ENCODE data around the gene ATP11C.
"Not testable (repeated sequence)": the region's sequence is repeated elsewhere in the genome, so short reads cannot be mapped to it uniquely, and the experiment has no call there.

Gene ATP11C

DNA sequence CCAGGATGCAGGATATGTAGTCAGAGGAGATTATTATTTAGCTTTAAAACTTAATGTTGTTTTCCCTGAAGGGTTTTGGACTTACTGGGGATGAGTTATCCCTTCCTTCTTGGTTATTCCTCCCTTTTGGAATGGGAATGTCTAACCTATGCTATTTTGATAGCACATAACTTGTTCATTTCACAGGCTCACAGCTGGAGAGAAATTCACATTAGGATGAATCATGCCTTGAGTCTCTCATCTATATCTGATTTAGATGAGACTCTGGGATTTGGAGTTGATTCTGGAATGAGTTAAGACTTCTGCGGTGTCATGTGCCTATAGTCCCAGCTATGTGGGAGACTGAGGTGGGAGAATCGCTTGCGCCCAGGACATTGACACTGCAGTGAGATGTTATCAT lies 81.1 kb downstream of the ATP11C start:
- FAIRE-seq = no peak

DNA sequence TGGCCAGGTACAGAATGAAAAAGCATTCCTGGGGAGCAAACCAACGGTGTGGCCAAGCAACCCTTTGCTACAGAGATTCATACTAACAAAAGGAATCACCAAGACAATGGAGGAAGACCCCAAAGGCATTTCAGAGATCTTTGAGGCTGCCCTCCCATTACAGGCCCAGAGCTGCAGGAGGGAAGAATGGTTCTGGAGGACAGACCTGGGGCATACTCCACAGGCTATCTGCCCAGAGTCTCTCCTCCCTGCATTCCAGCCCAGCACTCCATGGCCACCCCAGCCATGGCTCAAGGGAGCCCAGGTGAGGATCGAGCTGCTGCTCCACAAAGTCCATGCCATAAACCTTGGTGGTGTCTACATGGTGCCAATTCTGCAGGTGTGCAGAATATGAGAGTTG lies 81.9 kb downstream of the ATP11C start:
- FAIRE-seq = no peak

DNA sequence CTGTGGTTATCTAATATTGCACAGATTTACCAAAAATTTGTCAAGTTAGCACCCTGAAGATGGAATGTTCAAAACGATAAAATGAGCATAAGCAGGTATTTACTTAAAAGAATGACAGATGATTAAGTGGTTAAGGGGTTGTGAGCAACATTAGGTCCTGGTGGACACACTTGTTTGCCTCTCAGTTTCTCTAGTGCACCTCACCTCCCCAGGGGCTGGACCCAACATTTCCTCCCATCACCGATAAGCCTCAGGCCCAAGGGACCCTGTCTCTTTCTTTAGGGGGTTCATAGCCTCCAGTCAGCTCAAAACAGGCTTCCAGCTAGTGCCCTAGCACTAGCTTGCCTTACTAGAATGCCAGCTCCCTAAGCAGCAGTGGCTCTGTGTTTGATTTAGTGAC lies 88.0 kb downstream of the ATP11C start:
- FAIRE-seq = no peak

DNA sequence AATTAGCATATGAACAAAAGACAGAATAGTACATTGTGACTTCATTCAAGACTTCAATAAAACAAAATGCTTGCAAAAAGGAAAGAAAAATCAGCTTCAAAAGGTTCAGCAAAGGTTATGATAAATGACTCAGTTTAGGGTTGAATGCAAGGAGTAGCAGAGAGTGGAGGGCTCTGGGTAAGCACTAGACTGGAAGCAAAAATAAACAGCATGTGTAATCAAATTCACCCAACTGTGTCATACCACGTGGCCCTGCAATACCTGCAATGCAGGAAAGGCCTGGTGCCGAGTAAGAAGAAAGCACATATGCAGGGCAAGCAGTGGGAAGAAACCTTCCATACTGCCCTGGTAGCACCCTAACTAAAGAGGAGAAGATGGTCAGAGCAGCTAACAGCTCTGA lies 88.7 kb downstream of the ATP11C start:
- no peak for FAIRE-seq

DNA sequence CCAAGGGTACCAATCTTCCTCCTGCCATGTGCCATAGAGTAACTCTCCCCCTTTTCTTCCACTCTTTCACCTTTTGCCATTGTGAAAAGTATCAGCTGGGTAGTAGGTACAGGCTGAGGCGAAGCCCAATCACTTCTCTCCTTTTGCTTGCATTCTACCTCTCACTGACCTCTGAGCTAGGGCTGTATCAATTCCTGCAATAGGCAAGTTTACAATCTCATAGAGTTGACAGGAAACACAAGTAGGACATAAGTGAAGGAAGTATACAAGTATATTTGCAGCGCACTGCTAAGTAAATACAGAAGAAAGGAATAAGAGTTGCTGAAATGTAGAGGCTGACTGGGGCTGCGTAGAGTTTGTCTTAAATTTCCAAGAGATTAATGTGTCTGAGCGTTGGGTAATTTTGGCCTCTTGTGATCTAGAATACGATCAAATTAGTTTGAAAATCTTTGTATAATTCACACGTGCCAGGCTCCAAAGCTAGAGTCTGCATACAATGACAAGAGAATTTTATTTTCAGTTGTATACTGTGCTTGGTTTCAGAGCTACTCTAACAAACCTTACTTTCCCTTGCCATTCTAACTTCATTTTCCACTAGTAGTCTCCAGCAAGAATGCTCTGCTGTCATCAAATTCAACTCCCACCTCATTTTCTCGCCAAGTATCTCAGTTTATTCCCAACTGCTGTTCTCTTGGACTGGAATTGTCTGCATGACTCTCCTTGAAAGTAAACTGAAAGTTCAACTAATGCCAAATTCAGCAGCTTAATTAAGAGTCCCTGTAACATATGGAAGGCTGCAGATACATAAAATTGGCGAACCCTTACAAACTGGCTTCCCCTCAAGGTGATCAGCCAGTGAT lies 90.3 kb downstream of the ATP11C start:
- no peak for FAIRE-seq

DNA sequence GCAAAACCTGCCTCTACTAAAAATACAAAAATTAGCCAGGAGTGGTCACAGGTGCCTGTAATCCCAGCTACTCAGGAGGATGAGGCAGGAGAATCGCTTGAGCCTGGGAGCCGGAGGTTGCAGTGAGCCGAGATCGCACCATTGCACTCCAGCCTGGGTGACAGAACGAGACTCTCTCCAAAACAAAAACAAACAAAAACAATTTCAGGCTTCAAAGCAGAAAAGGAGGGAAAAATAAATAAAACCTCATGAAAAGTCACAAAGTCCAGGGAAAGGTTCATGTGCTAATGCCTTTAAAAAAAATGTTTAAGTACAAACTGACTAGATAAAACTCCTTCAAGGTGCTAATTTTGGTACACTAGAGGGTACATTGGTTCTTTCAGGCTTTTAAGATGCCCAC lies 96.5 kb downstream of the ATP11C start:
- FAIRE-seq = not testable (repeated sequence)

DNA sequence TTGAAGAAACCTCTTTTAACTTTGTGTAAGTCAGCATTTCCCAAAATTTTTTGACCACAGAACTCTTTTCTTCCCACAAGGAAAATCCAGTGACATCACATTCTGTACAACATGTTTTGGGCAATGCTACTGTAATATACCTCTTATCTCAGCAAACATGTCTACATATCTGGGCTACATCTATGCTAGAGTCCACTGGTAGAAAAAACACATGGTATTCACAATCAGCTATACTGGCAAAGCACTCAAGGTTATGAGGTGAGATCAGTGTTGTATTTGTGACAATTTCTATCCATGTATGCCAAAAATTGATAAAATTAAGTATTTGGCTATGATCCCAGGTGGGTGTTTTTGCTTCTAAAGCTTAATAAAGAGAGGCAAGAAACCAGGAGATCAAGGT lies 98.0 kb downstream of the ATP11C start:
- no peak for FAIRE-seq

DNA sequence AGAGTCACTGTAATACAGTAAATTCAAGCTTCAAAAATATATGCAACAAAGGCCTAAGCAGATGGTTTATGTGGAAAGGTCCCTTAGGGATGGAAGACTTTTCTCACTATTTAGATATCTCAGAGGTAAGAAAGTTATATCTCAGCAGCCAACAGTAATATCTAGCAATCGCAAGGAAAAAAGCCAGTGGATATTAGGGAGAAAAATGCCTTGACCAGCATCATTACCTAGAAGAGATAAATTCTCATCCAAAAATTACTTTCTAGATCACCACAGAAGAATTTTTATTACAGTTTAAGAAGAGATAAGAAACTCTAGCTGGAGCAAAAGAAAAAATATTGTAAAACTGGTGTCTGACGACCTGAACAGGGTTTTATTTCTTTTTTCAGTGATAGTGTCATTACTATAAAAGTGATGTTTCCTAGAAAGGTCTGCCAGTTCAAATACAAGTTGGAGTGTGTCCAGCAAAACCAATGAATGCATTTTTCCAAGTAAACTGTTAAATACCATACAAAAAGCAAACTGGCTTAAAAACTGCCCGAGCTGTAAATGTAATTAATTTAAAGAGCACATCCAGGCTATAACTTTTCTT lies 100.0 kb downstream of the ATP11C start:
- no peak for FAIRE-seq

DNA sequence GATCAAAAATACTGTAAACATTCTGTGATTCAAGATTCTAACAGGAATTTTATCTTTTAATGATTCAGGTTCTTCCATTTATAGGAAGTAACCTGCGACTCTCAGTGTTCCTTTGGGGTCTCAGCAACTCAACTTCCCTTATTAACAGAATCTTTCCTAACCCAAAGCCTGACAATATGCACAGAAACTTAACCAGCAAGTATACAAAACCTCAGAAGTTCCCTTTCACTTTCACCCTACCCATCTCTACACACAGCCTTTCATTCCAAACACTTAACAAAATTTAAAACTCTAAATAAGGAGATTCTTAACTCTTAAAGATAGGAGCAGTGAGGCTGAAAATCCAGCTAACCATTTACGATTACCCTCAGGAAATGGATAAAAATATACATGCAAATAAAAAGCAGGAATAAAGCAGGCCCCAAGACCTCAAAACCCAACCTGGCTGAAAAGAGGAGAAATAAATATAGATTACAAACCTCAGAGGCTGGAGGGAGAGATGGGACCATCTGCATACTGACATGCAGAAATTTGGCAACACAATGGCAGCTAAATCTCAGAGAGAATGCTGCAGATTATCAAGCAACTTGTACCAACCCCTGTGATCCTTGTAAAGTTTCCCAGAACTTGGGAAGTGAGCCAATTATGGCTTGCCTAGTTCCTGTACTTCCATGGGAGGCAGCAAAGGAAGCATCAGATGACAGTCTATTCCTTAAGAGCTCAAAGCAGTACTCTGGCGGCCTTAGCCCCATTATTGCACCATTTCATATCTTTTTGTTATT lies 101.0 kb downstream of the ATP11C start:
- no peak for FAIRE-seq

DNA sequence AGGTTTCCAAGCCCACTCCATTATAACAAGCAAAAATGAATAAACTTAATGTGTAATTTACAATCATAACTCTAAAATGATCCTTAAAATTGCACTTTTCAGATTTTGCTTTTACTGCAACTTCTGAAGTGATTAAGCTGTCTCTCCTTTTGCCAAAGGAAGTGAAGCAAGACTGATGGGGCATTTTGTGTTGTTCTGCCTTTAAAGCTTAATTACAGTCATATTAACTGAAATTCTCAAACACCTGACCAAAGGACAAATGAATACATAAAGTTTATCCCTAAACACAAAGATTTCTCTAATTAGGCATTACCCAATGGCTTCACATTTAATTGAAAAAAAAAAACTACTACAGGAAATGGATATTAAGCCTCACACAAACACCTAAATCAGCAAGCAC lies 101.8 kb downstream of the ATP11C start:
- no peak for FAIRE-seq

DNA sequence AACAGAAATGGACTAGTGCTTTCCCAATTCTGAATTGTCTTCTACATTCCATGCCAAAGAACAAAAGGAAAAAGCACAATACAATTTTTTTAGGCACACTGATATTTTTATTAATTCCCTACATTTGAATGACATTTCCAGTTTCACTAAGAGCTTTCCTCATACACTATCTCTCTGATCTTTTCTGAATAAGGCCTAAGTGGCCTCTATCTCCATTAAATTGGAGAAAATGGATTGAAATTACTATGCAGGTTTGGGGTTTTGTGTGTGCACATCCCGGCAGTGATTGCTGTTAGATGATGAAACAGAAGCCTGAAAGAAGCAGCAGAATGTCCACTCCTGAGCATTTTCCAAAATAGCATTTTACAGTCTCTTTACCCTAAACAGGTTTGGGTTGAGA lies 104.0 kb downstream of the ATP11C start:
- FAIRE-seq = no peak

DNA sequence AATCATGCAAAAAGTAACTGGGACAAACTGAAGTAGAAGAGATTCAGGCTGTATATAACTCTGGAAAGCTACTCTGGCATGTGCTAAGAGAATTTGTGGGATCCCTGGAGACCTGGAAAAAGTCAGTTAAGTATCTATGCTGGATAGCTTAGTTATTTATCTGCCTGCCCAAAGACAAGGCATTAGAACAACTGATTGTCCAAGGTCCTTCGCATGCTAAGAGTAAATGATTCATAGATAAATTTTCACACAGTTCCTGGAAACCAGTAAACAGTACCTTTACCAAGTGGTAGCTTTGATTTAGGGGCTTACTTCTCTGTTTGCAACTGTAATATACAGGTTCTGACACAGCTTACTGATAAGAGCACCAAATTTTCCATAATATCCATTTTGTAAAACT lies 104.8 kb downstream of the ATP11C start:
- no peak for FAIRE-seq

DNA sequence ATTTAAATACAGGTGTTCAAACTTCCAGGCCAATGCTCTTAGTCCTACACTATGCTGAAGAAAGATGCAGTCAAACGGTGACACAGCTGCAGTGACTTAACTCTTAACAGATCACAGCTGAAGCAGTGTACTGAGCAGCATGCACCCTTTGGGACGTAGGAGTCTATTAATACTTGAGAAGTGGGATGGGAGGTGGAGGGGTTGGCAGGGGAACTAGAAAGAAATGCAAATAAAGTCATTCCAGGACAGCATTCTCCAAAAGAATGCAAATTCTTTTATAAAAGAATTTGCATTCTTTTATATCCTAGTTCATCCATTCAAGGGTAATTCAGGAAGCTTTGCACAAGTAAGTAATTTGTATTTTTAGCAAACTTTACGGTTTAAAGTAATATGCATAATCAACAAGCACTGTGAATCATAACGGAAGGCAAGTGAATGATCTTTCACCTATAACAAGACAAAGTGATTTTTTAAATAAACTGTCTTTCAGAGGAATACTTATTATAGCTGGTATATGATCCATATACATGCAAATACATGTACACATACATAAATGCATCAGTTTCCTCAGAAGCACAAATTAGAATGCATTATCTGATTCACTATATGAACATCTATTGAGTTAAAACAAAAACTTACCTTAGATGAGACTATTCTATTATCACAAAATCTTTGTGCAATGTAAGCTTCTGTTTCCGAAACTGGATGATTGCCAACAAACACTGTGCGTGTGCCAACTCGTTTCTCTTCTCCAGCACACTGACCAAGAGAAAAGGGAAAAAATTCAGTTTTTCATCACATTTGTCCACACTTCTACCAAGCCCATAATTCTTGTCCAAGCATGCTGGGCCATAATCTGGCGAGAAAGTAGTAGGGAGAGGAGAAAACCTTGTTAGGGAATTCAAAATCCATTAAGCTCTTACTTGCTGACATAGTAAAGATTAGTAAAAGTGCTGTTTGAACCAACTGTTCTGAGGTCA lies 106.5 kb downstream of the ATP11C start:
- no peak for FAIRE-seq

DNA sequence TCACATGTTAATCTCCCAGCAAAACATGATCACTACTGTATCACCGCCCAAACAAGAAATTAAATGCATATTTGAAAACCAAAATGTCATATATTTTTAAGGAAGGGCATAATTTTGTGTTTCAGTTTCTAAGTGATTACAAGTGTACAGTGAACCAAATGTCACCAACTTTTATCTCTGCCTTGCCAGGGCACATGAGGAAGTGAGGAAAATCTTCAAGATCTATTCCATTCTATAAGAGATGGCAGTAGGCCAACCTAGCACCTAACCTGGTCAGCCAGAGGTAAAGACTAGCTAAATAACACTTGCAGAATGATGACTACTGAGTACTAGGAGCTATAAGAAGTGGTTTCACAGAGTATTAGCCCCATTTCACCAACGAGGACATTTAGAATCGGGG lies 107.2 kb downstream of the ATP11C start:
- FAIRE-seq = no peak

DNA sequence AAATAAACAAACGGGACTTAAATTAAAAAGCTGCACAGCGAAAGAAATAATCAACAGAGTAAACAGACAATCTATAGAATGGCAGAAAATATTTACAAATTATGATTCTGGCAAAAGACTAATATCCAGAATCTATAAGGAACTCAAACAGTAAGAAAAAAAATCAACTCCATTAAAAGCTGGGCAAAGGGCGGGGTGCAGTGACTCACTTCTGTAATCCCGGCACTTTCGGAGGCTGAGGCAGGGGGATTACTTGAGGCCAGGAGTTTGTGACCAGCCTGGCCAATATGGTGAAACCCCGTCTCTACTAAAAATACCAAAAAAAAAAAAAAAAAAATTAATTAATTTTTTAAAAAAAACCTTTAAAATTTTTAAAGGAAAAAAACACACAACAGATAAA lies 109.0 kb downstream of the ATP11C start:
- FAIRE-seq = peak; percentile 49

DNA sequence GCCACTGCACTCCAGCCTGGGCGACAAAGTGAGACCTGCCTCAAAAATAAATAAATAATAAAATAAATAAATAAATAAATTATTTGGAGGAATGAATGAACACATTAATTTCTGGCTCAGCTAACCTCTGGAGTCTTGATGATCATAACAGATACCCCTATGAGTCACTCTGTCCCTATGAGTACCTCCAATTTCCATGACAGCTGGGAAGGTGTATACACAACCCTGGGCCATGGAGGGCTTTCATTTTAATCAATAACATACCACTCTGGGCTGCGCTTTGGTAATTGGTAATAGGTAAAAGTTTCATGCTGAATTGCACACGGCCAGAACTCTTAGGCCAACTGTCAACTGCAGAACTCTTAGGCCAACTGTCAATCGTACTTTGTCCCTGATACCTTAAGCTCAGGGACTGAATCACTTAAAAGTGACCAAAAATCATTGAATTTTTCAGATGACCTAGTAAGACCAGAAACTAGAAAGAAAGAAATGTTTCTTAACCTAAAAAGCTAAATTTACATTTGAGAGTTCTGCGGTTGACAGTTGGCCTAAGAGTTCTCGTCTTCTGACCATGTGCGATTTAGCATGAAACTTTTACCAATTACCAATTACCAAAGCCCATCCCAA lies 112.4 kb downstream of the ATP11C start:
- no peak for FAIRE-seq

DNA sequence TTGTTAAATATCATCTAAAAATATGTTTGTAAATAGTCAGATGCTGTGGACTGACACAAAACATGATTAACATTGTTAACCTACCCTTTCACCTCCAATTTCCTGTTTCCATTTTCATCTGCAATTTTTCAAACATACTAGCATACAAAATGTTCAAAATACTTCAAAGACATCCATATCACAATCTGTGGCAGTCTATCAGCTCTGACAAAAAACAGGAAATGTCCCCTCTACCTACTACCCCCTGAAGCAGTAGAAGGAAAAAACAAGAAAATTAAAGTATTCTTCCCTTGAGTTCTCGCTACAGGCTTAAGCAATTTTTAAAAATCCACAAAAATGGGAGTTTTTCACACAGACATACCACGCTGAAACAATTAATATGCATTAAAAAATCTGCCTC lies 116.6 kb downstream of the ATP11C start:
- no peak for FAIRE-seq

DNA sequence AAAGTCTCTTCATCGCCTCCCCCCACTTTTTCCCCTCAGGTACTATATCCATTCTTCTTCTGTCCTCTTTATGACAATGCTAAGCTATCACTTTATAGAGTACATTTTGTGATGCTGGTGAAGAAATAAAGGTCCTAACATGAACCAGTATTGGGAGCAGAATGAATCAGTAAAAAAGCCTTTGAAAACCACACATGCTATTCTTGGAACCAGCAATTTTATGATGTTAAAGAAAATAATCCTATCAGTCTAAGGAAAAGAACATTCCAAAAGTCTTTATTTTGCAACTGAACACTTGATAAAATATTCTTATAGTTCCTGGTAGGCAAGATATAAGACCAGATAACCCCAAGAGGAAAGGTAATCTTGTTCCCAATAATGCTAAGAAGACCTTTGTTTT lies 117.1 kb downstream of the ATP11C start:
- no peak for FAIRE-seq

DNA sequence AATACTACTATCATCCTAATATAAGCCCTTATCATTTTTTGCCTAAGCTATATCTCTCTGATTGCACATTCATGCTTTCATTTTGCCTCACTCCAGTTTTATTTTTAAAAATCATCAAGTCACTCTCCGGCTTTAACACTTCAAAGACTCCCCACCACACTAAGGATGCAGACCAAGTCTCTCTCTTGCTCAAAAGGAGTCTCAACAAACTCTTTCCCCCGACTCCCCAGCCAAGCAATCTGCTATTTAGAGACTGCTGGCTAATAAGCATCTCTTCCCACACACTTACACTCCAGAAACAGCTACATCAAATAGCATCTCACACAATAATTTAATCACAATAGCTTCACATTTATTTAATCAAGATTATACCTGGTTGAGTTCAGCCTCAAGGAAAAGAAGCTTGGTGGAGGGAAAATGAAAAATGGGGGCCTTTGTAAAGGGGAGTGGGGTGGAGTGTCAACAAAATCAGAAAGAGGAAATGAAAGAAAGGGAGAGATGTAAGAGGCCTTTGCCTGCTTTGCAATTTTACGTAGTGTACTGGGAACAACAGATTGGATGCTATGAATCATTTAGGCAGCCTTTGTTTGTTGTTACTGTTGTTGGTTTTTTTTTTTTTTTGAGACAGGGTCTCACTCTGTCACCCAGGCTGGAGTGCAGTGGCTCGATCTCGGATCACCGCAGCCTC lies 120.8 kb downstream of the ATP11C start:
- no peak for FAIRE-seq

DNA sequence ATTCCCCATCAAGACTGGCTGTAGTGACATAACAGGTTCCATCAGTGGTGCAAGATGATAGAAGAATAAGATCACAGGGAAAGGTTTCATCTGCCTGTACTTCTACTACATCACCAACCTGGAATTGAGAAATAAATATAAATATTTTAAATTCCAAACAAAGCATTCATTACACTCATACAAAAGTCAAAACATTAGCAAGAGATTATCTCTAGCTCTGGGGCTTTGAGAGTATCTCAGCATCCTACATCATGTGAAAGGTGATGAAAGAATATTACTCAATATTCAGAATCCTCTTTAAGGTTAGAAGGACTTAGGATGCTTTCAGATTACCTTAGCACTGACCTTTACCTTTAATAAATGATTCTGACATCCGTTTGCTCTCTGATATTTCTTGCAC lies 128.4 kb downstream of the ATP11C start:
- FAIRE-seq = no peak

DNA sequence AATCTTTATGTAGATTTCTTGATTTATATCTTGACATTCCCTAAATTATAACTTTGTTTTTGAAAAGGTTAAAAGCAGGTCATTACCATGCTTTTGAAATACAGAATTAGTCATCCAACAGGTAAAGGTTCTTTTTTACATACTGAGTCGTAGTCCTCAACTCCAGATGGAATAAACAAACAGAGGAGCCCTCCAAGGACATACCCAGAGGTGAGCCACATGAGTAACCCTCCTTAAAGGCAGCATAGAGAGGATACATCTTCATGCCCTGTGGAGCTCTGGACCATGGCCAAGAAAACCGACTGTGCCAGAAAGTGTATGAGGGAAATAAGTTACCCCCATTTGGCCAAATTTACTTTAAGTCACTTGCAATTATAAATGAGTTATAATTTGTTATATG lies 129.6 kb downstream of the ATP11C start:
- FAIRE-seq = no peak

DNA sequence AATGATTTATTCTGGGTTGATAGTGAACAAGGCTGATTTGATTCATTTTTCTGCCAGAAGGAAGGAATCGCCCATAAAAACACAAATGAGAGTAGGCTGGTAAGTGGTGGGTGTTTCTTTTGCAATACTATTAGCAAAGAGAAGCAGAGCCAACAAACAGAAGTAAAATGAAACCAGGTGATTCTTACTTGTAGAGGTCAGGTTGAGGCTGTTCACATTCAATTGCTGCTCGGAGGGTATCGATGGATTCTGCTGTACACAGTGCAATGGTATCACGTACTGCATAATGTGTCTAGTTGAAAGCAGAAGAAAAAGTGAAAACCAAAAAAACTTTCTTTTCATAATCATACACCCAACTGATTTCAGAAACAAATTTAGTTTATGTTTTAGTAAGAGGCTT lies 130.8 kb downstream of the ATP11C start:
- FAIRE-seq = no peak

Measured in islet of Langerhans (tissue), 1 donor.